Measurements from ENCODE around the gene IL12RB2.
"Not testable (repeated sequence)": the region's sequence is repeated elsewhere in the genome, so short reads cannot be mapped to it uniquely, and the experiment has no call there.

IL12RB2 gene

DNA sequence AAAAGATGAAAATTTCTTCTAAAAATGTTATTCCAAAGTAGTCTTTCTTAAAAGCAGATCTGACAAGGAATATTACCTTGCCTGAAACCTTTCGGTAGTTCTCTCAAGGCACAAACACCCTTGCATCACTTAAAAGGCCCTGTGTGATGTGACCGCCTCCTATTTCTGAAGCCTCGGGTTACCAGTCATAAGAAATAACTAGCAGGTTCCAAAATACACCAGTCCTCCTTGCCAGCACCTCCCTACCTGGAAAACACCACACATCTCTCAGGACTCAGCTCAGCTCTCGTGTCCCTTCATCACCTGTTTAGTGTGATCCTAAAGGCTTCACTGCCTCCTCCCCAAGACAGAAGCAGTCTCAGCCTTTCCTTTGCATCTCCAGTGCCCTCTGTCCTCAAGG, 86.9 kb downstream of the IL12RB2 start:
- no peak for DNase-seq (ENCODE audit: low read depth in 2 of 2)

DNA sequence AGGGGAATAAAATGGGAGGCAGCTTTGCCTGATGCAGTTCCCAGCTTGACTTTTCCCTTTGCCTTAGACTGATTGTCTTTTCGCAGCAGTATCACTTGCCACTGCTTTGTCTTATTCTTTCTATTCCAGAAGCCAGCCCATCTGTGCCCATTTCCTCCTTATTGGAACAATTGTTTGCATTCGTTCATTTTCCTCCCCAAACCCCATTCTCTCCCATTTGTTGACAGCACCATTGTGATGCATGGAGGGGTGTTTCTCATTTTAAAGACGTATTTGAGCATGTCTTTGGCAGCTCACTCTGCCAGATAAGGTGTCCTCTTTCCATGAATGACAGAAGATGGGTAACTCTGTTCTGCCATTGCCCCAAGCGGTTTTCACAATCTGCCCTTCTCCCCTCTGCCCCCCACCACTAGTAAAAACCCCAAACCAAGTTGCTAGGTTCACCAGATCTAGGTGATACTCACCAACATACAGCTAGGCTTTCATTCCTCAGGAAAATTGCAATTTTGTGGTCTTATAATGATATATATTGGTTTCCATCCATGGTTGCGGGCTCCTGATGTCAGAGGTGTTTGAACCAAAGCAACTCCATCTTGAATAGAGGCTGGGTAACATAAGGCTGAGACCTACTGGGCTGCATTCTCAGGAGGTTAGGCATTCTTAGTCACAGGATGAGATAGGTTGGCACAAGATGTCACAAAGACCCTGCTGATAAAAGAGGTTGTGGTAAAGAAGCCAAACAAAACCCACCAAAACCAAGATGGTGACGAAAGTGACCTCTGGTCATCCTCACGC, 91.7 kb downstream of the IL12RB2 start:
- no peak for DNase-seq (ENCODE audit: low read depth in 2 of 2)

DNA sequence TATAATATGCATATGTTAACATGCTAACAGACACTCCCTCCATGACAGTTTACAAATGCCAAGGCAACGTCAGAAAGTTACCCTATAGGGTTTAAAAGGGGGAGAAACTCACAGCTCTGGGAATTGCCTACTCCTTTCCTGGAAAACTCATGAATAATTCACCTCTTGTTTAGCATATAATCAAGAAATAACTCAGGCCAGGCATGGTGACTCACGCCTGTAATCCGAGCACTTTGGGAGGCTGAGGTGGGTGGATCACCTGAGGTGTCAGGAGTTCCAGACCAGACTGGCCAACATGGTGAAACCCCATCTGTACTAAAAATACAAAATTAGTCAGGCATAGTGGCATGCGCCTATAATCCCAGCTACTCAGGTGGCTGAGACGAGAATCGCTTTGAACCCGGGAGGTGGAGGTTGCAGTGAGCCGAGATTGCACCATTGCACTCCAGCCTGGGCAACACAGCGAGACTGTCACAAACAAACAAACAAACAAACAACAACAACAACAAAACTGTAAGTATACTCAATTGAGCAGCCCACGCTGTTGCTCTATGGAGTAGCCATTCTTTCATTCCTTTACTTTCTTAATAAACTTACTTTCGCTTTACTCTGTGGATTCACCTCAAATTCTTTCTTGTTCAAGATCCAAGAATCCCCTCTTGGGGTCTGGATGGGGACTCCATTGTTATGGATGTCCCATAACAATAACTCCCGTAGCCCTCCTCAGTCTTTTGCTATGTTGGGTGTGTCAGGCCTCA, 92.5 kb downstream of the IL12RB2 start:
- not testable (repeated sequence) for DNase-seq (ENCODE audit: low read depth in 2 of 2)

DNA sequence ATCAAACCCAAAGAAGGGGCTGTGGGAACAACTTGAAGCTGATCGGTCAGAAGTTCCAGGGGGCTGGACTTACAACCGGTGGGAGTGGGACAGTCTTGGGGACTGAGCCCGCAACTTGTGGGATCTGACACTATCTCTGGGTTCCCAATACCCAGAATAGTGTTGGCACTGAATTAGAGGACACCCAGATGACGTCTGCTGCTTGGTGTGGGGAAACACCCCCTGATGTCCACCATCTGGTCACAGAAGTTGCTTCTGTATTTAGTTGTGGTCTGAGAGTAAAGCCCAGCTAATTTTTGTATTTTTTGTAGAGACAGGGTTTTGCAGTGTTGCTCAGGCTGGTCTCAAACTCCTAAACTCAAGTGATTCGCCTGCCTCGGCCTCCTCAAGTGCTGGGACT, 93.8 kb downstream of the IL12RB2 start:
- no peak for DNase-seq (ENCODE audit: low read depth in 2 of 2)

DNA sequence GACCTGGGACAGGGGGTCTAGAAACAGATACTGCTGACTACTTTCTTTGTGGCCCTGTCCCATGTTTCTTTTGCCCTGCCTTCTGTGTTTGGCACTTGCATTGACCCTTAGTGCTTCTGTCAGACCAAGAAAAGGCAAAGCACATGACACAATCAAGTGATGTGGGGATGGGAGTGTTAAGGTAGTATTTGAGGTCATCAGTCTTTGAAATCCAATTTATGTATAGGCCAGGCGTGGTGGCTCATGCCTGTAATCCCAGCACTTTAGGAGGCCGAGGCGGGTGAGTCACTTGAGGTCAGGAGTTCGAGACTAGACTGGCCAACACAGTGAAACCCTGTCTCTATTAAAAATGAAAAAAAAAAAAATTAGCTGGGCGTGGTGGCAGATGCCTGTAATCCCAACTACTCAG, 96.5 kb downstream of the IL12RB2 start:
- no peak for DNase-seq (ENCODE audit: low read depth in 2 of 2)

DNA sequence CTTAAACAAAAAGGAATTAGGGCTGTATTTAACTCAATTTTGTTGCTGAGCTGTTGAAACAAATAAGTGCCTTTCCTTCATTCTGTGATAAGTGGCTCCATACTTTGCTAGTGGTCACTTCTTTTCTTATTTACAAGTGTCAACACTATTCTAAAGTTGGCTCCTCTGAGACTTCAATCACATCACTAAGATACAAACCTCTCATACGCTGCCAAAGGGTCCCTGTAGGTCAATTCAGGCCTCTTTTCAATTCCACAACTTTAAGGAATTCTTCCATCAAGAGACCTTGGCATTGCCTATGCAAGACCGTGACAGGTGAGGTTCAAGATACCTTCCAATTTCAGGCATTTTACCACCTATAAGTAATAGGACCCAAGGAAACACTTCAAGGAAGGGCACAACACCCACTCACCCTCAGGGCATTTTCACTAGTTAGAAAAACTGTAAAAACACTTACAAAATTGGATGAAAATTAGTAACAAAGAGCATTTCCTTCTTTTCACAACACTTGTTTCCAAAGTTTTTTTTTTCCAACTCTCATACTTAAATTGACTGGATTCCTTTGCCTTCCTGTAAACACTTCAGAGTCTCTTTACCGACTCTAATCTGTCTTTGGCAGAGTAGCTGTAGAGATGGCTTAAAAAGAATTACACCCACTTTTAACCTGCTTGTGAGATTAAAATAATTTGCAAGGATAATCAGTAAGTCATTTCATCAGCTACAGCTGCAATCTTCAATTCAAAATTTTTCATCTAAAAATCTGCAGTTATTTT, 98.0 kb downstream of the IL12RB2 start:
- DNase-seq (ENCODE audit: low read depth in 2 of 2): no peak

DNA sequence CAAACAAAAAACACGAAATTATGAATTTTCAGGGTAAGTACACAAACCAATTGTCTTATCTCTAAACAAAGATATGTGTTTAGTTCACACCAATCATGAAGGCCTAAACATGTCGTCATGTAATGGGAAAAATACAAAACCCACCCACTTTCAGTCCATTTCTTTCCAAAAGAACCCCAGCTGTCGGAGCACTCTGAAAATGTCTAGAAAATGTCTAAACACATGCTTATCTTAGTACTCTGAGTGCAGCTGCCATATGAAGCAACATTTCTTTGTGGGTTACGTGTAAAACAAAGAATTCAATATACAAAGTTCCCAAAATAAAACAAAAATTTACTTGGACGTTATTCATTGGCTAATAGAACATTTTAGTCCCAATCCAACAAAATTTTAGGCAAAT, 99.8 kb downstream of the IL12RB2 start:
- no peak for DNase-seq (ENCODE audit: low read depth in 2 of 2)

DNA sequence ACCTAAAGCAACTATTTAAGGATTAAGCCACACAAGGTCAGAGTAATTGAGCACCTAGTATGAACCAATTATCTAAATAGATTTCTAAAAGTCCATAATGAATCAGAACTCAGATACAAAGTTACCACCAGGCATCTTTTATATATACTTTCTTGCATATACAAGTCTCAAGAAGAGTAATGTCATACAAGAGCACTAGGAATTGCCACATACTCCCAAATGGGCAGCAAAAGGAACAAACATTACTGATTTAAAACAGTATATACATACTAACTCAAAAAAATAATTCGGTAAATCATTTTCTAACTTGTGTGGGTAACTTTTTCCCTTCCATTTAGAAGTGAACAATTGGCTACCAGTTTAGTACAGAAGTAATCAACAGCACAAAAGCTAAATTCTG, 100.5 kb downstream of the IL12RB2 start:
- no peak for DNase-seq (ENCODE audit: low read depth in 2 of 2)

DNA sequence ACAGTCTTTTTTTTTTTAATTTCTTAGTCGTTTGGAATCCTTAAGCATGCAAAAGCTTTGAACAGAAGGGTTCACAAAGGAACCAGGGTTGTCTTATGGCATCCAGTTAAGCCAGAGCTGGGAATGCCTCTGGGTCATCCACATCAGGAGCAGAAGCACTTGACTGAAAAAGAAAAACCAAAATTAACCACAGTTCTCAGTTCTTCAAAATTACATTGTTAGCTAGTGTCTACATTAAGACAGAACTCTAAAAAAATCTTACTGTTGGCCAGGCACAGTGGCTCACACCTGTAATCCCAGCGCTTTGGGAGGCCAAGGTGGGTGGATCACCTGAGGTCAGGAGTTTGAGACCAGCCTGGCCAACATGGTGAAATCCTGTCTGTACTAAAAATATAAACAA, 105.4 kb downstream of the IL12RB2 start:
- not testable (repeated sequence) for DNase-seq (ENCODE audit: low read depth in 2 of 2)

DNA sequence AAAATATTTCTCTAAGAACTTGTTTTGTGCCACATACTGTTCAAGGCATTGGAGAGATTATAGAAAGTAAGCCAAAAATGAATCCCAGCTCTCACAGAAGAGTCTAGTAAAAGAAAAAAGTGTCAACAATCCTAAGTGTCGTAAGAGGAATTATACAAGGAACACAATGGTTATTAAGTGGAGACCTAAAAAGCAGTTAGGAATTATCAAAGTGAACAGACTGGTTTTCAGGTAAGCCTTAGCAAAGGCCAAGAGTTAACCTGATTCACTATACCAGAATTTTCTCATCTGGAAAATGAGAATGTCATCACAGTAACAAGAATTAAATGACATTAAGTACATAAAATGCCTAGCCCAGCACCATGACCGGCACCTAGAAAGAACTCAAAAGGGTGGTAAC, 106.9 kb downstream of the IL12RB2 start:
- no peak for DNase-seq (ENCODE audit: low read depth in 2 of 2)

DNA sequence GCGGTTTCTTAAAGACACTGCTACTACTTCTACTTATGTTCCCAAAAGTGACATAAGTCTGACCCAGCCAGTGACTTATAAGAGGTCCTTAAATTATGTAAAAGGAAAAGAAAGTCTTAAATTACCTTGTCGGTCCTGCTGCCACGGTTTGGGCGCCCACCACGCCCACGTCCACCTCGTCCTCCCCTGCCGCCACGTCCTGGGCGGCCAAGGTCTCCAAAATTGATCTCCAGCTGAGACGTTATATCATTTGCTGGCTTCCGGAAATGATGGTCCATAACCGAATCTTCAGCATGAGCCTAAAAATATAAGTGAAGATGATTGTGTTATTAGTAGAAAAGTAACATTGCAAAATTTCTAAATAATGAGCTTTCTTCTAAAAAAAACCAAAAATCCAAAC, 107.4 kb downstream of the IL12RB2 start:
- no peak for DNase-seq (ENCODE audit: low read depth in 2 of 2)

DNA sequence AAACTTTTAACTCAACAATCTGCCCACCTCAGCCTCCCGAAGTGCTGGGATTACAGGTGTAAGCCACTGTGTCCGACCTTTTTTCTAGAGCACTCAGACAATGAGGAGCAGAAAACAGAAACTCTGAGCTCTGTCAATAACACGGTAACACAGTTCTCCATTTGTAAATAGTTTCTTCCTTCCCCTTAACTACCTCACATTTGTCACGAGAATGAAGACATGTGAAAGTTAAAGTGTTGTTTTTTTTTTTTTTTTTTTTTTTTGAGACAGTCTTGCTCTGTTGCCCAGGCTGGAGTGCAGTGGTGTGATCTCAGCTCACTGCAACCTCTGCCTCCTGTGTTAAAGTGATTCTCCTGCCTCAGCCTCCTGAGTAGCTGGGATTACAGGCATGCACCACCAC, 110.1 kb downstream of the IL12RB2 start:
- not testable (repeated sequence) for DNase-seq (ENCODE audit: low read depth in 2 of 2)

DNA sequence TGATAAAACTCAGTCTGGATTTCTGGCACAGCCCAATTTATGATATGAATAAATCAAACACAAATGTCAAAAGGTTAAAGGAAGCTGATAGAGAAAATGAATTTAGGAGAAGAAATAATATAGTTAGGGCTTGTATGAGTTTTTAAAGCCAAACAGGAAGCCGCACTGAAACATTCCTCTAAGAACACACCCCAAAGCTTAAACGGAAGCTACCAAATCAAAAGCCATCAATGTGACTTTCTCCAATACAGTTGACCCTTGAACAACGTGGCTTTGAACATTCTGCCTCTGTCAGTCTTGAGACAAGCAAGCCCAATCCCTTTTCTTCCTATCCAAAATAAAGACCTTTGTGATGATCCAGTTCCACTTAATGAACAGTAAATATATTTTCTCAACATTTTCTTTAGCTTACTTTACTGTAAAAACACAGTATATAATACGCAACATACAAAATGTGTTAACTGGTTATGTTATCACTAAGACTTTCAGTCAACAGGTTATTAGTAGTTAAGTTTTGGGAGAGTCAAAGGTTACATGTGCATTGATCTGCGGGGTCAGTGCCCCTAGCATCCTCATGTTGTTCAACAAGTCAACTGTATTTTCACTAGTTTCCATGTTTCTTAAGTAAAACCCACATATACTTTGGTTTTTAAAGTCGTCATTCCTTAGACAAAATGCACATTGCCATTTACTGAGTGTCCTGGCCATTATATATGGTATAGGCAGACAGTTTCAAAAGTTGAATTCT, 111.3 kb downstream of the IL12RB2 start:
- no peak for DNase-seq (ENCODE audit: low read depth in 2 of 2)

DNA sequence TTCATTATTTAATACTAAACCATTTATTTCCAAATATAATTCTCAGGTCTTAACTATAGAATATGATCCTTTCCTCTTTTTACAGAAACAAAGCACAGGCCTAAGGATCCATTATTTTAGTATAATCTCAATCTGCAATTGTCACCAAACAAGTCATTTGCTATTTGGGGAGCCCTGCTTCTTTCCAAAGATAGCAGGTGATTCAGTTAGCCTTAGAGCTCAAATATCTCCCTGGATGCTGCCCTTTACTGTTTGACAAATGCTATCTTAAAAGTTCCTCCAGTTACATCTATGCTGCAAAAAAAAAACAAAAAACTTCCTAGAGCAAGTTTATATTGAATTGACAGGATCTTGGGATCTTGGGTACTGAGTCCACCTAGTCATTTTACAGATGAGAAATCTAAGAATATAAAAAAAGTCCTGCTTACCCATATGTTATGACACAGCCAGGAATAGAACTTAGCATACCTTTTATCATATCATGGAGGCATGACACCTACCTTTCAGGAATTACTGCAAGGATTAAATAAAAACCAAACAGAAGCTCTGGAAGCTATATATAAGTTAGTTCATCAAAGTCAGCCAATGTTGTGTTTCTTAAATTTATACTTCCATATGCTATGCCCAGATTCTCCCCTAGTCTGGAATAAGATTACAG, 113.3 kb downstream of the IL12RB2 start:
- DNase-seq (ENCODE audit: low read depth in 2 of 2): no peak

DNA sequence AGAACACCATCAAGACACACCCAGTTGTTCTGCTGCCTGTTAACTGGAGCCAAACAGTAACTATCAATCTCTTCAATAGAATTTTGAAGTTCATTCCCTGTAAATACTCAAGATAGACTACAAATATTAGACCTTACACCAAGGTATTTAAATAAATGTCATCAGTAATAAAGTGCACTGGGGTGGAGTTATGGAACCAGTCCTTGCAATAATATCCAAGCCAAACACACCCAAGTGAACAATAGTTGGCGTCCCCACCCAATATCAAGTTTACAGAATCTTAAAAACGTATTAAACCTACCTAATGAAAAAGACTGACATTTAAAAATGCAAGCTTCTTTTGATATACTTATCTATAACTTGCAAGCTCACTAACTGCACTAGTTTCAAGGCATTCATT, 119.8 kb downstream of the IL12RB2 start:
- DNase-seq (ENCODE audit: low read depth in 2 of 2): no peak

DNA sequence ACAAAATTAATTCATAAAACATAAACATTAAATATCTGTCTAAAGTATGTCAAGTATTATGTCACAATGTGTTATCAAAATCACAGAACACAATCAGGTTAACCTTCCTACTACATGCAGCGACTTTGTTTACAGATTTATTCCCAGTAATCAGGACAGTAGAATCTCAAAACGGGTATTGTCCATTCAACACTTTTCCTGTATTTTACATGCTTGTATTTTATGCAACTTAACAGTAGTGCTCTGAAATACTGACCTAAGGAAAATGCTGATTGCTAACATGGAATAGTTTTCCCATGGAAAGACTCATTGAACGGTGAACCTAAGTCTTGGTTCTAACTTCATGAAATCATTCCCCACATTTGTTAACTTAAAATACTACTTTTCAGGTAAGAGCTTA, 120.3 kb downstream of the IL12RB2 start:
- DNase-seq (ENCODE audit: low read depth in 2 of 2): no peak

DNA sequence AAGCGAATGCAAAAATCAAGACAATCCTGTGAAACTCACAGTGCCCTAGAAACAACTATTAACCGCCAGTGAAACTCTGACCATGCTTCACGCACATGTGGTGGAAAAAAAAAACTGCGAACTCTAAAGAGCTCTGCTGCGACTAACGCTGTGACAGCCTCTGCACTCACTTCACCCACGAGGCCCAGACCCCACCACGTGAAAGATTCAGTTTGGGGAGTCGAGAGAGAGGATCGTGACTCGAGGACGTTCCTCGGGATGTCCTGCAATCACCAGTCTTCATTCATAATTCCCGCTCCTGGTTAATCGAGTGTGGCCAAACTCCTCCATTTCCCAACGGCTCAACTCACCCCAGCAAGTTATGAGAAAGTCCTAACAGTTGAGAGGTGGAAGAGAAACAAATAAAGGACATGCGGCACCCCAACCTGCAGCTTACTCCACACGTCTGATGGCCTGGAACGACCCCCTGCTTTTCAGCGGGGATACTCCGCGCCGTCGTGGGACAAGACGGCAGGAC, 121.4 kb downstream of the IL12RB2 start:
- peak in 1 of 2 donors; percentile 11 for DNase-seq (ENCODE audit: low read depth in 2 of 2)

DNA sequence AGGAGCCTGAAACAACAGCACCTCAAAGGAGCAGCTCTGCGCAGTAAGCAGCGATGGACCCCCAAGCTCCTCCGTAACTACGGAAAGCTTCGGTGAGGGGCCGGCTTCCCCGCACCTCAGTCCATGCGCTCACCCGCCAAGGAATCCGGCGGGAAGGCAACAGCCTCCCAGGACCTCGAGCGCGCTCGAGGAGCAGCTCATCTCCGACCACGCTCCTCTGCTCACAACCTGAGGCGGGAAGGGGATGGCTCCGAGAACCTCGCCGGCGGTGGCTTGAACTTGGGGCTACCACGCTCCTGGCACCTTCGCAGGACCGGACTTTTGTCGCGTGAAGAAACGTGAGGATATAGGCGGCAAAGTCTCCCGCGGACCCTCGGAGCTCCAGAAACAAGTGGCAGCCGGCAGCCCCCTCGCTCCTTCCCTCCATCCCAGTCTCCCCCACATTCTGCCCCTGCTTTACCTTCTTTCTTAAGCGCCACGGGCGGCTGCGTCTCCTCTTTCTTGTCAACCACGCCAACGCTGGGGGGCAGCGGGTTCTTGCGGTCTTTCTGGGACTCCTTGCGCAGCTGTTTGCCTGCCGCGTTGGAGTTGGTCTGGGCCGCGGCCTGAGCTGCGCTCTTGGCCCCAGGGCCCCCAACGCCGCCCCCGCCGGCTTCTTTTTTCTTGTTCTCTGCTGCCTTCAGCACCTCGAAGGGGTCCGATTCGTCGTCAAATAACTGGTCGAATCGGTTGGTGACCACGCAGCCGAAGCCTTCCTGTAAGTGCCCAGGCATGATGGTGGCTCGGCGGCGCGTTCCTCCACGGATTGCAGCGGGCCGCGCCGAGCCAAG, 122.1 kb downstream of the IL12RB2 start:
- DNase-seq (ENCODE audit: low read depth in 2 of 2): peak in 1 of 2 donors; percentile 4

DNA sequence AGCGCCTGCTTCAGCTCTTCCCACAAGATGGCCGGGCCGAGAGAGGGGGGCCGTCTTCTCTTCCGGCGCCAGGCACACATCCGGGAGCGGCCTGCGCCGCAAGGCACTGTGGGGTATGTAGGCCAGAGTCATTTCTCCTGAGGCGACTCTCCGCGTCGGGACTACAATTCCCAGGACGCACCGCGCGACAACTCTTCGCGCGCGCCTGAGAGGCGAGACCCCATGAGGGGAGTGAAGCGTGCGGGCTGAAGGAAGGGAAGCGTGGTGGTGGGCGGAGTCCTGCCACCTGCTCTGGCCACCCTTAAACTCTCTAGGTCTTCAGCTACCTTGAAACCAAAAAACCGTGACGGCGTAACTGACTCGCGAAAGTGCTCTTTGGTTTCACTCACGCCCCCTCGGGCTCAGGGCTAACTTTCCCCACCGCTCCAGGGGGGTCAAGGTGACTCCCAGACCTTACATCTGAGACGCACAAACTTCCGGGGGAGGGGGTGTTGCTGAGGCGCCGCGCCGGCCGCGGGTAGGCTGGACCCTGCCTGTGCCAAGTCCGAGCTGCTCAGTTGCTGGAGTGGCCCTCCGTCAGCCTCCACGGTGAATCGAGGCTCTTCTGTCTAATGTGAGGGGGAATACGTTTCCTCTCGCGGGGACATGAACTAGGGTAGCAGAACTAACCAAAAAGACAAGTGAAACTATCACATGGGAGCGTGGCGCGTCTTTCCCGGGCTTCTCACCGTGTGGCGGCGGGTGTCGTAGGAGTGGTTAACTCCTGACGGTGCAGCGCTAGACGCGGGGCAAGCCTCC, 122.9 kb downstream of the IL12RB2 start, which contains the start of gene SERBP1:
TSS of gene SERBP1 (minus strand) at position 45 of the 798 bp plus-strand sequence. CDS start 102 bp downstream, outside the sequence.
- peak; percentile 87 to 89 for DNase-seq (ENCODE audit: low read depth in 2 of 2)
